ENCODE results near the gene STXBP1. TPM values are rescaled to one million over a fixed set of nuclear protein-coding genes. Genes with fewer than 3 reads are reported as not detected.

Gene STXBP1
- polyA plus RNA-seq, 1 donor, result 13.7 TPM

GRCh38 chr9:127654619-127655018 lies 42.5 kb downstream of the STXBP1 start:
- no peak for DNase-seq (ENCODE audit: low read depth)

- no peak for DNase-seq (ENCODE audit: low read depth)
These were observed 46.4 kb downstream of the STXBP1 start for GRCh38 chr9:127658428-127658827.

GRCh38 chr9:127660886-127661741 lies 49.0 kb downstream of the STXBP1 start:
- no peak for DNase-seq (ENCODE audit: low read depth)

GRCh38 chr9:127662617-127663016 lies 50.5 kb downstream of the STXBP1 start:
- no peak for DNase-seq (ENCODE audit: low read depth)

- DNase-seq (ENCODE audit: low read depth), result no peak
These were observed 52.2 kb downstream of the STXBP1 start for GRCh38 chr9:127664324-127664677.

GRCh38 chr9:127664678-127665507 lies 52.8 kb downstream of the STXBP1 start:
- no peak for DNase-seq (ENCODE audit: low read depth)

GRCh38 chr9:127667127-127667844 lies 55.2 kb downstream of the STXBP1 start:
- no peak for DNase-seq (ENCODE audit: low read depth)

- no peak for DNase-seq (ENCODE audit: low read depth)
These were observed 55.8 kb downstream of the STXBP1 start for GRCh38 chr9:127667906-127668305.

GRCh38 chr9:127673234-127673633 lies 61.2 kb downstream of the STXBP1 start:
- DNase-seq (ENCODE audit: low read depth), result no peak

GRCh38 chr9:127676638-127677037 lies 64.6 kb downstream of the STXBP1 start:
- no peak for DNase-seq (ENCODE audit: low read depth)

GRCh38 chr9:127679506-127679905 lies 67.4 kb downstream of the STXBP1 start:
- DNase-seq (ENCODE audit: low read depth), result no peak

- DNase-seq (ENCODE audit: low read depth), result no peak
These were observed 68.1 kb downstream of the STXBP1 start for GRCh38 chr9:127680226-127680625.

GRCh38 chr9:127680846-127681245 lies 68.8 kb downstream of the STXBP1 start:
- DNase-seq (ENCODE audit: low read depth), result no peak

- DNase-seq (ENCODE audit: low read depth), result no peak
These were observed 70.5 kb downstream of the STXBP1 start for GRCh38 chr9:127682351-127683136.

GRCh38 chr9:127683723-127684122 lies 71.6 kb downstream of the STXBP1 start:
- no peak for DNase-seq (ENCODE audit: low read depth)

- DNase-seq (ENCODE audit: low read depth), result no peak
These were observed 72.5 kb downstream of the STXBP1 start for GRCh38 chr9:127684576-127684975.

- DNase-seq (ENCODE audit: low read depth), result no peak
These were observed 74.7 kb downstream of the STXBP1 start for GRCh38 chr9:127686461-127687393.

- DNase-seq (ENCODE audit: low read depth), result no peak
These were observed 77.4 kb downstream of the STXBP1 start for GRCh38 chr9:127689329-127690000.

GRCh38 chr9:127690735-127691134 lies 78.7 kb downstream of the STXBP1 start:
- no peak for DNase-seq (ENCODE audit: low read depth)

GRCh38 chr9:127692071-127692470 lies 80.0 kb downstream of the STXBP1 start:
- DNase-seq (ENCODE audit: low read depth), result no peak
